HepG2 (cell line): ENCODE measurements around the gene ITGB7. TPM values are rescaled to one million over a fixed set of nuclear protein-coding genes. Genes with fewer than 3 reads are reported as not detected.
A peak's percentile ranks its signal among the peaks of the same experiment; 100 is the strongest.

Experiments used
- ATAC-seq: fragments of 200-7000 bp; cut with Tn5 transposase; 3 replicates; pipeline ENCODE4 v1.9.1; 2020; ENCODE audit warnings: mild to moderate bottlenecking, moderate library complexity
- BruUV-seq: library from RNA; stranded (reverse); fragments of 400-500 nt; replicated peaks from 2 replicates; lab custom pipeline; 2021; lab: Mats Ljungman, UMichigan
- CTCF ChIA-PET: fragments of 300-600 bp; formaldehyde crosslinking; extraction: SDS; loops from one replicate; lab custom pipeline; 2021; ENCODE audit warnings: low total read pairs, inconsistent platforms, low intra/inter-chr PET ratio; lab: Yijun Ruan, JAX
- POLR2A ChIA-PET: fragments of 350-600 bp; sonication (Branson Sonifier 250); formaldehyde crosslinking; loops from one replicate; lab custom pipeline; 2020; ENCODE audit warnings: antibody characterized with exemption, inconsistent platforms; lab: Yijun Ruan, JAX
- DNase-seq: peaks from one replicate; pipeline ENCODE4 v3.0.0-alpha.2; 2015; ENCODE audit warnings: low spot score
- FAIRE-seq: peaks from 3 replicates; lab custom pipeline; 2011; peaks lifted over from hg19 to GRCh38; lab: Jason Lieb, UNC
- H2AFZ ChIP-seq: one replicate; pipeline ENCODE4 v1.6.1; 2011; ENCODE audit warnings: low read length, inconsistent platforms
- H3K27ac ChIP-seq: fragments of 300-600 bp; 3 replicates; pipeline ENCODE4 v1.8.0; 2011; ENCODE audit warnings: mixed run types, mild to moderate bottlenecking, mixed read lengths, low read length, inconsistent platforms; ENCODE audit not compliant: insufficient read depth; ENCODE audit errors: extremely low read length
- H3K27me3 ChIP-seq, 2 experiments: fragments of 200-600 bp in 1 of 2; 2 replicates in 1 of 2; 3 replicates in 1 of 2; pipeline versions ENCODE4 v1.6.0 to v1.8.0; 2011; ENCODE audit warnings: low read length in 2 of 2, mild to moderate bottlenecking in 2 of 2, moderate library complexity in 2 of 2, inconsistent platforms in 1 of 2; ENCODE audit not compliant: insufficient read depth in 2 of 2, control insufficient read depth in 1 of 2
- H3K36me3 ChIP-seq, 2 experiments: fragments of 200-600 bp in 1 of 2; replicated peaks in 1 of 2; 2 replicates in 1 of 2; 3 replicates in 1 of 2; pipeline versions ENCODE4 v1.5.1 to v1.8.0; 2011; ENCODE audit warnings: low read length in 2 of 2, inconsistent platforms in 1 of 2; ENCODE audit not compliant: insufficient read depth in 2 of 2, control insufficient read depth in 1 of 2
- H3K4me1 ChIP-seq: 2 replicates; pipeline ENCODE4 v1.5.1; 2012; ENCODE audit warnings: low read length, inconsistent platforms; ENCODE audit not compliant: insufficient read depth
- H3K4me2 ChIP-seq: 2 replicates; pipeline ENCODE4 v1.6.0; 2011; ENCODE audit warnings: low read depth, low read length, inconsistent platforms
- H3K4me3 ChIP-seq, 3 experiments: fragments of 200-600 bp in 1 of 3; sonication (generic), shearing (Covaris generic) in 1 of 3; replicated peaks in 1 of 3; 2 replicates each; pipeline ENCODE4 v1.5.1; 2011 to 2016; ENCODE audit warnings: low read length in 3 of 3, inconsistent platforms in 2 of 3, low read depth in 2 of 3, mild to moderate bottlenecking in 2 of 3, control low read depth in 1 of 3, mixed read lengths in 1 of 3; ENCODE audit not compliant: insufficient read depth in 1 of 3
- H3K79me2 ChIP-seq: one replicate; pipeline ENCODE4 v1.6.1; 2011; ENCODE audit warnings: low read length, inconsistent platforms; ENCODE audit not compliant: insufficient read depth
- H3K9ac ChIP-seq: 2 replicates; pipeline ENCODE4 v1.6.0; 2011; ENCODE audit warnings: mild to moderate bottlenecking, low read depth, low read length, inconsistent platforms; ENCODE audit not compliant: insufficient read depth
- H3K9me3 ChIP-seq: 2 replicates; pipeline ENCODE4 v1.5.1; 2012; ENCODE audit warnings: mild to moderate bottlenecking, low read length
- H4K20me1 ChIP-seq: 2 replicates; pipeline ENCODE4 v1.6.0; 2011; ENCODE audit warnings: inconsistent platforms, mild to moderate bottlenecking, low read length, moderate library complexity; ENCODE audit not compliant: insufficient read depth
- DPF2 ChIP-seq: sonication (generic); formaldehyde crosslinking; IDR thresholded peaks from 2 replicates; pipeline ENCODE4 v1.4.0; 2020; ENCODE audit warnings: mild to moderate bottlenecking, low read depth, missing genetic modification reagents, borderline replicate concordance
- HNRNPL ChIP-seq: fragments of 200-400 bp; formaldehyde crosslinking; IDR thresholded peaks from 2 replicates; pipeline ENCODE4 v1.6.1; 2017; ENCODE audit warnings: mild to moderate bottlenecking, low read depth, low read length
- KLF9 ChIP-seq: IDR thresholded peaks from 2 replicates; pipeline ENCODE4 v1.6.1; 2016; ENCODE audit warnings: low read depth
- PHF20 ChIP-seq: sonication (generic); formaldehyde crosslinking; IDR thresholded peaks from 2 replicates; pipeline ENCODE4 v1.5.0; 2020; ENCODE audit warnings: mild to moderate bottlenecking, missing genetic modification reagents
- ZNF776 ChIP-seq: sonication (generic); formaldehyde crosslinking; IDR thresholded peaks from 2 replicates; pipeline ENCODE4 v1.4.0; 2020; ENCODE audit warnings: mild to moderate bottlenecking, missing genetic modification reagents
- ZNF782 ChIP-seq: sonication (generic); formaldehyde crosslinking; IDR thresholded peaks from 2 replicates; pipeline ENCODE4 v1.4.0; 2020; ENCODE audit warnings: missing genetic modification reagents, mild to moderate bottlenecking, borderline replicate concordance
- WGBS: methylation state at CpG from one replicate; pipeline ENCODE4 v1.1.6; 2017; ENCODE audit warnings: low lambda C conversion rate; 5-methylcytosine and 5-hydroxymethylcytosine counted together
- in situ Hi-C: cut with HindIII; loops from 2 replicates; pipeline ENCODE4 v1.10.0; 2017; ENCODE audit warnings: low pct_unique_long_range_greater_than_20kb; ENCODE audit not compliant: extremely low pct_ligation_motif_present
- intact Hi-C: fragments of 100-400 bp; cut with micrococcal nuclease; formaldehyde crosslinking; loops from one replicate; pipeline ENCODE4 v1.10.0; 2022; ENCODE audit not compliant: unreplicated experiment
- polyA plus RNA-seq, 8 experiments: library from polyadenylated mRNA; depleted of rRNA in 3 of 8; stranded (reverse) in 7 of 8; unstranded in 1 of 8; fragments of >200 nt; fragmentation: Illumina TruSeq in 4 of 8; extraction: Trizol in 4 of 8; gene quantifications; 2 replicates each; pipeline versions ENCODE4 v1.2.1 to v1.2.3, GENCODE V29; 2011 to 2016; ENCODE audit warnings: low read depth in 4 of 8, missing spikeins in 1 of 8, mixed read lengths in 1 of 8; ENCODE audit not compliant: insufficient read depth in 1 of 8
- total RNA-seq, 5 experiments: library from RNA; depleted of rRNA; stranded (reverse); fragments of >200 nt; fragmentation: Illumina TruSeq; extraction: Trizol; gene quantifications; 2 replicates each; pipeline ENCODE4 v1.2.3, GENCODE V29; 2016; ENCODE audit warnings: low read depth in 1 of 5
- TF ChIP-seq, protein P1 (sequence below): sonication (generic); formaldehyde crosslinking; IDR thresholded peaks from 2 replicates; pipeline ENCODE4 v1.4.0; 2020; ENCODE audit warnings: missing genetic modification reagents

ITGB7 gene
- total and polyA plus RNA-seq, 2 of the 13 experiments (the other 11 are each of a cell fraction or from before 2014, with no cell fraction given), result 0.16 to 0.18 TPM

DNA sequence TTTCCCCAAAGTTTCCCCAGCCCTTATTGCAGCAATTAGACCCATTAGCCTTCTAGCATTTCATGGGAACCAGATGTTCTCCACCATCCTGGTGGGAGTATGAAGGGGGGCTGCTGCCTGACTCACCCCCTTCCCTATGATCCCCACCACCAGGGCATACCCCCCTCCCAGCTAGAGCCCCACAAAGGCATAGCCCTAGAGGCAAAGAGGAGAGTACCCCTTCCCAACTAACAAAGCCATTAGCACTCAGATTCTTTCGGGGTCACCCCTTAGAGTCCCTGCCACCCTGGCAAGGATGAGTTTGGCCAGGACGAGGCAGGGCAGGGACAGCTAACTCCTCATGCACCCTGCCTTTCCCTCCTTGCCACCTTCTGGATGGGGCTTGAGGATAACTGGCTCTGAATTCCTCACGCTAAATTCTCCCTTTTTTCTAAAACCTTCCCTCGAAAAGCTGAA is 15.8 kb upstream of the ITGB7 start:
- peaks cover 52% of the 10 kb centered on the region for H3K4me1 ChIP-seq
- no peak overlapping the region for H2AFZ ChIP-seq
- no TSS peak for BruUV-seq
- H3K9ac ChIP-seq, result no peak overlapping the region
- no peak for DNase-seq
- WGBS, result 14% methylated on average over 4 of the region's 4 CpGs
- no peaks in the 10 kb centered on the region for H3K79me2 ChIP-seq
- H3K4me3 ChIP-seq, result peak overlapping the region in 1 of 3 experiments; percentile 89; a peak in 1 of 6 replicates
- in situ Hi-C loops, result no loop called here
- H3K27ac ChIP-seq, result no peak overlapping the region
- intact Hi-C loops, result loop anchor here (5.0 kb wide), 1 partner anchor 74 kb away; the partner anchor contains the start of genes MYG1 and PFDN5
- no peaks in the 10 kb centered on the region for H3K9me3 ChIP-seq
- H4K20me1 ChIP-seq, result no peaks in the 10 kb centered on the region
- ATAC-seq, result no peak
- H3K27me3 ChIP-seq, result peaks cover 0 to 24% of the 10 kb centered on the region in 2 experiments; a peak in 4 of 5 replicates
- H3K4me2 ChIP-seq, result peak overlapping the region; percentile 100
- POLR2A ChIA-PET, result no interaction called here
- TF ChIP-seq ZNF782 (no peak), HNRNPL (0 out of 2 replicates have a peak, but pooled peaks have one; percentile 18), ZNF776 (no peak), KLF9 (no peak), DPF2 (CRISPR knock-in tag) (no peak)
- TF ChIP-seq, all 625 proteins: peak for 1
- FAIRE-seq, result no peak
- CTCF ChIA-PET, result no interaction called here
- no peaks in the 10 kb centered on the region for H3K36me3 ChIP-seq

DNA sequence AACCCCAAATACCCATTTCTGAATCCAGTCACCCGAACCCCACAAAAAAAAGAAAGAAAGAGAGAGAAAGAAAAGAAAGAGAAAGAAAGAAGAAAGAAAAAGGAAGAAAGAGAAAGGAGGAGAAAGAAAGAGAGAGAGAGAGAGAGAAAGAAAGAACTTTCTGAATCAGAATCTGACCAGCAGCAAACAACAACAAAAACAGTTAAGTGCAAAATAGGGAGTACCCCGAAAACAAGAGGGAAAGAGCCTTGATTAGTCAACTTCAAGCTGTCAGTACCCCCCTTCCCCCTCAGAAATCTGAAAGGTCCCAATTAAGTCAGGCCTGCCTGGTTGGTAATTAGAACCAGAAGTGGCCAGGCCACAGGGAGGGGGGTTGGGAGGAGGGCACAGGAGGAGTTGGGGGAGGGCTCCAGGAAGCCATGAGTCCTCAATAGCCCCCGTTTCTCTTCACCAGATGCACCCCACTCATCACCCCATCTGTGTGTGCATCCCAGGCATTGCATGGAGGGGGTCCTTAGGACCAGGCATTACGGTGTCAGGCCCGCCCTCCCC is 15.2 kb upstream of the ITGB7 start:
- Histone ChIP-seq H4K20me1 (no peaks in the 10 kb centered on the region), H3K9me3 (no peaks in the 10 kb centered on the region), H3K4me2 (peak overlapping the region; percentile 100), H3K4me3 (peak overlapping the region; percentile 36 to 89 (median 89)), H3K27ac (no peak overlapping the region), H3K36me3 (no peaks in the 10 kb centered on the region), H3K4me1 (peaks cover 58% of the 10 kb centered on the region), H2AFZ (no peak overlapping the region), H3K27me3 (peaks cover 0 to 23% of the 10 kb centered on the region in 2 experiments; a peak in 4 of 5 replicates), H3K79me2 (no peaks in the 10 kb centered on the region), H3K9ac (no peak overlapping the region)
- 13% methylated on average over 5 of the region's 5 CpGs for WGBS
- no peak for FAIRE-seq
- ChIA-PET CTCF (no interaction called here), POLR2A (no interaction called here)
- in situ Hi-C loops (no loop called here), intact Hi-C loops (loop anchor here (5.0 kb wide), 1 partner anchor 75 kb away; the partner anchor contains the start of genes MYG1 and PFDN5)
- BruUV-seq, result no TSS peak
- no peak for ATAC-seq
- TF ChIP-seq, protein P1, sequence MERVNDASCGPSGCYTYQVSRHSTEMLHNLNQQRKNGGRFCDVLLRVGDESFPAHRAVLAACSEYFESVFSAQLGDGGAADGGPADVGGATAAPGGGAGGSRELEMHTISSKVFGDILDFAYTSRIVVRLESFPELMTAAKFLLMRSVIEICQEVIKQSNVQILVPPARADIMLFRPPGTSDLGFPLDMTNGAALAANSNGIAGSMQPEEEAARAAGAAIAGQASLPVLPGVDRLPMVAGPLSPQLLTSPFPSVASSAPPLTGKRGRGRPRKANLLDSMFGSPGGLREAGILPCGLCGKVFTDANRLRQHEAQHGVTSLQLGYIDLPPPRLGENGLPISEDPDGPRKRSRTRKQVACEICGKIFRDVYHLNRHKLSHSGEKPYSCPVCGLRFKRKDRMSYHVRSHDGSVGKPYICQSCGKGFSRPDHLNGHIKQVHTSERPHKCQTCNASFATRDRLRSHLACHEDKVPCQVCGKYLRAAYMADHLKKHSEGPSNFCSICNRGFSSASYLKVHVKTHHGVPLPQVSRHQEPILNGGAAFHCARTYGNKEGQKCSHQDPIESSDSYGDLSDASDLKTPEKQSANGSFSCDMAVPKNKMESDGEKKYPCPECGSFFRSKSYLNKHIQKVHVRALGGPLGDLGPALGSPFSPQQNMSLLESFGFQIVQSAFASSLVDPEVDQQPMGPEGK (CRISPR knock-in tag), result 0 out of 2 replicates have a peak, but pooled peaks have one; percentile 39
- no peak for TF ChIP-seq PHF20
- DNase-seq, result no peak
